Tibial nerve (tissue), 4 donors: ENCODE results near the gene SFXN5.

ENCODE experiments used
- CTCF ChIP-seq, 5 experiments: fragments of 200-600 bp in 3 of 5; fragments of 450-650 bp in 2 of 5; sonication (generic) in 3 of 5; IDR thresholded peaks; one replicate each; pipeline ENCODE4 v1.5.1; 2016 to 2019; ENCODE audit warnings: antibody characterized with exemption in 5 of 5, mild to moderate bottlenecking in 3 of 5, moderate library complexity in 2 of 5
- EP300 ChIP-seq, 2 donors: sonication (generic); formaldehyde crosslinking; IDR thresholded peaks; one replicate each; pipeline ENCODE4 v1.6.1; 2017; ENCODE audit warnings: antibody characterized with exemption in 2 of 2, mild to moderate bottlenecking in 1 of 2

GRCh38 chr2:72994991-72995380, 76.5 kb downstream of the SFXN5 start:
- TF ChIP-seq CTCF (IDR thresholded peaks at IDR 0.05) (no peak), EP300 (IDR thresholded peaks at IDR 0.05) (no peak)
